Placental pericyte (primary cell): ENCODE measurements around the gene HIVEP3. TPM values are rescaled to one million over a fixed set of nuclear protein-coding genes. Genes with fewer than 3 reads are reported as not detected.

ENCODE experiments used
- small RNA-seq: library from RNA; depleted of rRNA; stranded (forward); fragments of <200 nt; gene quantifications from one replicate; pipeline ENCODE3, GENCODE V24; 2012; ENCODE audit warnings: low replicate concordance
- total RNA-seq: library from RNA; depleted of rRNA; stranded (reverse); fragments of >200 nt; gene quantifications from 2 replicates; pipeline ENCODE4 v1.2.3, GENCODE V29; 2012

The HIVEP3 gene
- 8.7 and 9.4 TPM in 2 replicates for total RNA-seq

DNA sequence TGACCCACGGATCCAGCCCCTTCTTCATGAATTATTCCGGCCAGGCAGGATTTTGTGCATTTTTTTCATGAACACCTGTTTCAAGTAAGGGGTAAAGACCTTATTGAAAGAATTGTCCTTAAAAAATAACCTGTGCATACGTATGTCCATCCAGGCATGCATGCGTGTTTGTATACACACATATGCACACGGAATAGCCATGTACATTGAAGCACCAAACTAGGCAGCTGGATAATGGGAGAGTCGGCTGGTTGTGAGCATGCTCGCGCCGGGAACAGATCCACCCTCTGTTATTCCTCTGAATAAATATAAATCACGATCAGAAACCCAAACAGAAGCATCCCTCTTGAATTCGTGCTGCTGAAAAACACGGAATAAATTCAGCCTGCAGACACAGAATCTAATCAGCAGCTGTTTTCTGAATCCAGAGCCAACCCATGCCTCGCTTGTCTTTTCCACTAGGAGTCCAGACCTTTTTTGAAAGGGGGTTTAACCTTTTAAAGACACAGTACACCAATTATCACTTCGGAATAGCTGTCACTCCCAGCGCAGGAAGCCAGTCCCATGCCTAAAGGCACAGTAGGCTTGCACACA, at the start of gene HIVEP3:
TSS of gene HIVEP3 (minus strand) at position 473 of the 594 bp plus-strand sequence.

DNA sequence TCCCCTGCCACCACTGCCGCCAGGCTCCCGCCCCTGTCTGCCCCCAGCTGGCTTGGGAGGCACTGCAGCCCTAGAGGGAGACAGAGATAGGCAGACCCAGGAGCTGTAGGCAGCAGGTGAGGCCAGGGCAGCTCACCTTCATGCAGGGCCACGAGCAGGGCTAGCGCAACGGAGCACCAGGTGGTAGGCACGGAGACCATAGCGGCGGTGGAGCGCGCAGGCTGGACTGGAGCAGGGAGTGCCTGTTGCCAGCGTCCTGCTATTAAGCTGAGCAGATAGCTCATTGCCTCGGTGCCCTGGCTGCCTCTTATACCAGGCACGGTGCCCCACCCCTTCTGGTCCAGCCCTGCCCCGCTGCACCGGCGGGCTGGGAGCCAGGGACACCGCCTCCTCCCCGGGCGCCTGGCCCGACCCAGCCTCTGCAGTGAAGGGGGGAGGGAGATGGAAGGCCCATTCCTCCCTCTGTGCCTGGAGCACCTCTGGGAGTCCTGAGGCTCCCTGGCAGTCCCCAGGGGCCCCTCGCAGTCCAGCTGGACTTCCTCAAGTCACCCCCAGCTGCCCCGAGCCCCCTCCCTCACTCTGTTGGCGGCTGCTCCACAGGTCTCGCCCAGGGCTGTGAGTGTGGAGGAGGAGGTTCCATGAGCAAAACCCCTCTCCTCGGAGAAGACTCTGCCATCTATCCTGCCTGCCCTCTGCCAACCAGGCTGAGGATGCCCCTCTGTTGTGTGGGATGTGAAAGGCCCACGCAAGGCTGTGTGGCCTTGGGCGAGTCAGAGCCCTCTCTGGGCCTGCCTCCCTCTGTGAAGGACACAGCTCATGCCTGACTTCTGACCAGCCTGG, 434.1 kb downstream of the HIVEP3 start, which contains the start of gene EDN2:
TSS of gene EDN2 (minus strand) at position 282 of the 840 bp plus-strand sequence. CDS start at position 200, 82 bp downstream.

Small RNA genes lying within 50 kb of the gene (small RNA-seq; reads per million reads assigned to genes)
- 0.16 reads per million for gene RNA5SP45

Other genes with a start within 250 kb of the HIVEP3 start
- not detected in 2 replicates for gene GUCA2B, start 234.5 kb upstream of the HIVEP3 start, total RNA-seq
- gene GUCA2A, start 245.8 kb upstream of the HIVEP3 start, total RNA-seq: not detected in 2 replicates